Activated CD8-positive, alpha-beta T cell treated with anti-CD3 and anti-CD28 coated beads for 36 hours (primary cell): Measurements from ENCODE around the gene VAV2. TPM values are rescaled to one million over a fixed set of nuclear protein-coding genes. Genes with fewer than 3 reads are reported as not detected.
A peak's percentile ranks its signal among the peaks of the same experiment; 100 is the strongest.

Experiments
- ATAC-seq: fragments of 200-7000 bp; cut with Tn5 transposase; one replicate; pipeline ENCODE4 v1.10.0; 2021; ENCODE audit warnings: mild to moderate bottlenecking, moderate library complexity
- CTCF ChIA-PET: fragments of 350-600 bp; sonication (Branson Sonifier 250); formaldehyde crosslinking; loops from one replicate; lab custom pipeline; 2021; ENCODE audit warnings: antibody characterized with exemption; lab: Charles Lee
- POLR2A ChIA-PET: fragments of 350-600 bp; sonication (Branson Sonifier 250); formaldehyde crosslinking; loops from one replicate; lab custom pipeline; 2021; ENCODE audit warnings: antibody characterized with exemption; lab: Charles Lee
- DNase-seq: peaks from one replicate; pipeline ENCODE4 v3.0.0-alpha.2; 2020
- H3K27ac Mint-ChIP-seq: one replicate; pipeline ENCODE4 v1.8.0; 2021; ENCODE audit warnings: mild to moderate bottlenecking, mixed read lengths
- H3K27me3 Mint-ChIP-seq: one replicate; pipeline ENCODE4 v1.8.0; 2021; ENCODE audit warnings: mixed read lengths
- H3K36me3 Mint-ChIP-seq: one replicate; pipeline ENCODE4 v1.8.0; 2021; ENCODE audit warnings: low read depth, mixed read lengths
- H3K4me1 Mint-ChIP-seq: one replicate; pipeline ENCODE4 v1.8.0; 2021; ENCODE audit warnings: low read depth, mixed read lengths
- H3K4me3 Mint-ChIP-seq: one replicate; pipeline ENCODE4 v1.8.0; 2021; ENCODE audit warnings: mild to moderate bottlenecking, moderate library complexity, mixed read lengths
- H3K9me3 Mint-ChIP-seq: one replicate; pipeline ENCODE4 v1.8.0; 2021; ENCODE audit warnings: mixed read lengths
- CTCF ChIP-seq: fragments of 200-600 bp; IDR thresholded peaks from one replicate; pipeline ENCODE4 v1.8.0; 2022; ENCODE audit warnings: antibody characterized with exemption, mild to moderate bottlenecking
- intact Hi-C: fragments of 100-400 bp; cut with micrococcal nuclease; formaldehyde crosslinking; loops from one replicate; pipeline ENCODE4 v1.10.0; 2022
- total RNA-seq, 2 experiments: library from RNA; stranded (reverse); gene quantifications; one replicate each; pipeline ENCODE4 v1.2.3, GENCODE V29; 2021

Gene VAV2
- total RNA-seq, 2 experiments from 2014 or later: 5.1 to 5.4 TPM

DNA sequence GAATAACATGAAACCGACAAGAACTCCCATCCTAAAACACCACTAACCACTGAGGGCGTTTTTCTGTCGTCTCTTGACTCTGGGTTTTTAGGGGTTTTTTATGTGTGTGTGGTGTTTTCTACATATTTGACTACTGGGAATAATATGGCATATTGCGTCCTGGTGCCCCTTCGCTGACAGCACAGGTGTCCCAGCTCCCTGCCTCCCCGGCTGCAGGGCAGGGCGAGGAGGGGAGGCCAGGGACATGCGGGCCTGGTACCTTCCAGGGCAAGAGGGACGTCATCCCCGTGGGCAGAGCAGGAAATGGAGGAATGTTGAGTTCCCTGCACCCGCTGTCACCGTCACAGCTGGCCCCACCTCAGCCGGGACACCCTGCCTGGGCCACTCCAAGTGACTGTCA lies 34.8 kb downstream of the VAV2 start:
- no peak for DNase-seq
- ATAC-seq: no peak
- CTCF ChIA-PET: interaction anchor here (0.6 to 3.2 kb wide), 2 partner anchors 10 to 37 kb away, joined by 3 to 15 read pairs; no protein-coding TSS in a partner anchor
- H3K27me3 Mint-ChIP-seq: no peaks in the 10 kb centered on the region
- peaks cover 25% of the 10 kb centered on the region for H3K4me1 Mint-ChIP-seq
- peak overlapping the region; percentile 15 for H3K27ac Mint-ChIP-seq
- intact Hi-C loops: no loop called here
- TF ChIP-seq CTCF: no peak
- H3K9me3 Mint-ChIP-seq: no peaks in the 10 kb centered on the region
- POLR2A ChIA-PET: no interaction called here
- H3K4me3 Mint-ChIP-seq: no peak overlapping the region
- no peaks in the 10 kb centered on the region for H3K36me3 Mint-ChIP-seq

- no peak for ATAC-seq
- ChIA-PET CTCF (interaction anchor here (0.6 to 3.2 kb wide), 3 partner anchors 11 to 180 kb away, joined by 3 to 15 read pairs (median 4); no protein-coding TSS in a partner anchor), POLR2A (interaction anchor here (0.6 kb wide), 1 partner anchor 9 kb away, joined by 3 read pairs; no protein-coding TSS in a partner anchor)
- no peak for DNase-seq
- Mint-ChIP-seq H3K36me3 (no peaks in the 10 kb centered on the region), H3K9me3 (no peaks in the 10 kb centered on the region), H3K4me1 (peaks cover 25% of the 10 kb centered on the region), H3K27me3 (no peaks in the 10 kb centered on the region), H3K27ac (peak overlapping the region; percentile 80), H3K4me3 (no peak overlapping the region)
- intact Hi-C loops: no loop called here
- no peak for TF ChIP-seq CTCF
Observed at GRCh38 chr9:133956520-133957076, 35.5 kb downstream of the VAV2 start.

- H3K4me1 Mint-ChIP-seq: peaks cover 25% of the 10 kb centered on the region
- ATAC-seq (peak; percentile 89), DNase-seq (peak; percentile 52)
- H3K27me3 Mint-ChIP-seq: no peaks in the 10 kb centered on the region
- no peak for TF ChIP-seq CTCF
- CTCF ChIA-PET: interaction anchor here (1.6 to 3.2 kb wide), 2 partner anchors 38 to 179 kb away, joined by 4 to 15 read pairs; no protein-coding TSS in a partner anchor
- no peaks in the 10 kb centered on the region for H3K36me3 Mint-ChIP-seq
- peak overlapping the region; percentile 80 for H3K27ac Mint-ChIP-seq
- intact Hi-C loops: no loop called here
- H3K9me3 Mint-ChIP-seq: no peaks in the 10 kb centered on the region
- peak overlapping the region; percentile 31 for H3K4me3 Mint-ChIP-seq
- POLR2A ChIA-PET: interaction anchor here (0.6 kb wide), 1 partner anchor 10 kb away, joined by 3 read pairs; no protein-coding TSS in a partner anchor
Observed at GRCh38 chr9:133955821-133956411, 36.2 kb downstream of the VAV2 start.

DNA sequence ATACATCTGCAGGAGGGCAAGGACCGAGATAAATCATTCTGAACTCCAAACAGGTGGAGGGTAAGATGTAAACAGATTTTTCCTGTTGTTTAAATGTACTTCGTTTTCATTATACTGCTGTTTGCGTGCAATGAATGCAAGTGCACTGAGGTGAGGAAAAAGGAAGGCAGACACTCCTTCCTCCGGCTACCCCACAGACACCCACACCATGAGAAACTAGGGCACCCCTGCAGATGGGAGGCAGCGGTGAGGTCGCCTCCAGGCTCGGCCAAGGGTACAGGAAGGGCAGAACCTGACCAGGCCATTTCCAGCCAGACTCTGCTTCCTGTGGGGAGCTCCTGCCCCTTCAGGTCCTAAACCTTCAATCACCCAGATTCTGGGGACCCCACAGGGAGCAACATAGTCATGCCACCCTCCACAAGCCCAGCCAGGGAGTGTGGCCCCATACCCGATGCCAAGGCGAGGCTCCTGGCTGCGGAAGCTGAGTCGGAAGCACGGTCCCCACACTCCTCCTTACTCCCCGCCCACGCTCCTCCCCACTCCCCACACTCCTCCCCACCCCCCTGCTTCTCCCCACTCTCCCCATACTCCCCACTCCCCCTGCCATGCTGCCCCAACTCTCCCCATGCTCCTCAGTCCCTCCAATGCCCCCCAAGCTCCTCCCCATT lies 37.1 kb downstream of the VAV2 start:
- H3K36me3 Mint-ChIP-seq: no peaks in the 10 kb centered on the region
- ATAC-seq: no peak
- peak; percentile 18 for DNase-seq
- POLR2A ChIA-PET: no interaction called here
- TF ChIP-seq CTCF: no peak
- H3K9me3 Mint-ChIP-seq: no peaks in the 10 kb centered on the region
- CTCF ChIA-PET: interaction anchor here (1.6 to 3.2 kb wide), 2 partner anchors 39 to 178 kb away, joined by 4 to 15 read pairs; no protein-coding TSS in a partner anchor
- H3K4me1 Mint-ChIP-seq: peaks cover 25% of the 10 kb centered on the region
- peak overlapping the region; percentile 27 for H3K27ac Mint-ChIP-seq
- H3K27me3 Mint-ChIP-seq: no peaks in the 10 kb centered on the region
- H3K4me3 Mint-ChIP-seq: no peak overlapping the region
- intact Hi-C loops: no loop called here
